Thyroid gland (tissue), 4 donors: Measurements from ENCODE around the gene MRTFB.

Experiments
- POLR2A ChIP-seq, 2 donors: fragments of 450-650 bp; IDR thresholded peaks; one replicate each; pipeline ENCODE4 v1.6.1; 2017; ENCODE audit warnings: antibody characterized with exemption in 2 of 2, mild to moderate bottlenecking in 2 of 2, moderate library complexity in 1 of 2
- TF ChIP-seq, protein P1 (sequence below), 6 experiments: fragments of 200-600 bp in 3 of 6; fragments of 450-650 bp in 3 of 6; sonication (generic) in 3 of 6; IDR thresholded peaks; one replicate each; pipeline ENCODE4 v1.5.1; 2016 to 2019; ENCODE audit warnings: antibody characterized with exemption in 6 of 6, mild to moderate bottlenecking in 2 of 6, inconsistent platforms in 1 of 6, moderate library complexity in 1 of 6

DNA sequence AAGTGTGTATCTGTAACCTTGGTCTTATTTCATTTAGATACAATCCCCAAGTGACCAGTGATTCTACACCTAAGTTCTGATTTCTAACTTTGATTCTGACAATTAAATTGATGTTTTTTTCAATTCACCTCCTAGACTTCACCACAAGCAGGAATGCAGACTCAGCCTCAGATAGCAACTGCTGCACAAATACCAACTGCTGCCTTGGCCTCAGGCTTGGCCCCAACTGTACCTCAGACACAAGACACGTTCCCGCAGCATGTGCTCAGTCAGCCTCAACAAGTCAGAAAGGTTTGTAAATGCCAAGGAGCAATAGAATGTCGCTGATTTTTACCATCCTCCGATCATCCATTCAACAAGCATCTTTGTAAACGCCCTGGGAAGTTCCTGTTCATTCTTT, 177.7 kb downstream of the MRTFB start:
- TF ChIP-seq POLR2A (IDR thresholded peaks at IDR 0.05): no peak
- TF ChIP-seq, protein P1, sequence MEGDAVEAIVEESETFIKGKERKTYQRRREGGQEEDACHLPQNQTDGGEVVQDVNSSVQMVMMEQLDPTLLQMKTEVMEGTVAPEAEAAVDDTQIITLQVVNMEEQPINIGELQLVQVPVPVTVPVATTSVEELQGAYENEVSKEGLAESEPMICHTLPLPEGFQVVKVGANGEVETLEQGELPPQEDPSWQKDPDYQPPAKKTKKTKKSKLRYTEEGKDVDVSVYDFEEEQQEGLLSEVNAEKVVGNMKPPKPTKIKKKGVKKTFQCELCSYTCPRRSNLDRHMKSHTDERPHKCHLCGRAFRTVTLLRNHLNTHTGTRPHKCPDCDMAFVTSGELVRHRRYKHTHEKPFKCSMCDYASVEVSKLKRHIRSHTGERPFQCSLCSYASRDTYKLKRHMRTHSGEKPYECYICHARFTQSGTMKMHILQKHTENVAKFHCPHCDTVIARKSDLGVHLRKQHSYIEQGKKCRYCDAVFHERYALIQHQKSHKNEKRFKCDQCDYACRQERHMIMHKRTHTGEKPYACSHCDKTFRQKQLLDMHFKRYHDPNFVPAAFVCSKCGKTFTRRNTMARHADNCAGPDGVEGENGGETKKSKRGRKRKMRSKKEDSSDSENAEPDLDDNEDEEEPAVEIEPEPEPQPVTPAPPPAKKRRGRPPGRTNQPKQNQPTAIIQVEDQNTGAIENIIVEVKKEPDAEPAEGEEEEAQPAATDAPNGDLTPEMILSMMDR (IDR thresholded peaks at IDR 0.05): no peak
